ENCODE results near the gene SP140. TPM values are rescaled to one million over a fixed set of nuclear protein-coding genes. Genes with fewer than 3 reads are reported as not detected.

Gene SP140
- total RNA-seq, result 1.2 TPM in 1 of 2 replicates, not detected in the other

GRCh38 chr2:230225486-230225885 is at the start of gene SP140:
SP140 (plus strand) TSS chr2:230225736; CDS start chr2:230225845, 109 bp downstream.

GRCh38 chr2:230219419-230220331 is 5.9 kb upstream of the SP140 start, which contains the start of gene SP110:
SP110 (minus strand) TSS chr2:230219984; CDS start chr2:230216927, 3,057 bp downstream.

GRCh38 chr2:230326453-230327417 is 101.2 kb downstream of the SP140 start, which contains the start of gene SP140L:
SP140L (plus strand) TSS chr2:230327193; CDS start chr2:230327270, 77 bp downstream.

Other genes with a start within 250 kb of the SP140 start
- under 0.01 TPM in 1 of 2 replicates, not detected in the other for gene SLC16A14, start 156.8 kb upstream of the SP140 start, total RNA-seq
- gene SP110, start 5.8 kb upstream of the SP140 start, total RNA-seq, result 15.9 and 19.1 TPM in 2 replicates
- gene SP140L, start 101.5 kb downstream of the SP140 start, total RNA-seq, result 14.8 and 20.2 TPM in 2 replicates
- 122 and 150 TPM in 2 replicates for gene SP100, start 190.5 kb downstream of the SP140 start, total RNA-seq